ENCODE results near the gene ALG9. TPM values are rescaled to one million over a fixed set of nuclear protein-coding genes. Genes with fewer than 3 reads are reported as not detected.

The ALG9 gene
- total RNA-seq, 3 donors from 2014 or later (not counting 1 experiment from before 2014, with no cell fraction given), result 30.6 to 37.1 (median 35.4) TPM

GRCh38 chr11:111910676-111911562, 39.5 kb upstream of the ALG9 start:
- no peak for TF ChIP-seq CTCF (IDR thresholded peaks at IDR 0.05)
- DNase-seq (no peak), ATAC-seq (no peak)
- Mint-ChIP-seq H3K4me1 (no peaks in the 10 kb centered on the region), H3K36me3 (no peaks in the 10 kb centered on the region), H3K27me3 (ENCODE audit: low read depth in 2 of 2) (peaks cover 48 to 58% of the 10 kb centered on the region in 2 donors), H3K4me3 (no peak overlapping the region), H3K27ac (no peak overlapping the region), H3K9me3 (no peaks in the 10 kb centered on the region)
- Histone ChIP-seq H3K9me3 (ENCODE audit: control insufficient read depth, insufficient read depth, low read length) (no peaks in the 10 kb centered on the region), H3K4me1 (ENCODE audit: control insufficient read depth, insufficient read depth, low read length) (no peaks in the 10 kb centered on the region), H3K27me3 (ENCODE audit: control insufficient read depth, insufficient read depth, low read length) (peaks cover 15% of the 10 kb centered on the region), H3K27ac (ENCODE audit: low read length) (no peak overlapping the region), H3K4me3 (ENCODE audit: low read length) (no peak overlapping the region), H3K36me3 (ENCODE audit: control insufficient read depth, insufficient read depth, low read length) (no peaks in the 10 kb centered on the region)
- intact Hi-C loops (cut with micrococcal nuclease), result no loop called here
- 86% methylated on average over 9 of the region's 9 CpGs for WGBS (ENCODE audit: insufficient coverage)

- Mint-ChIP-seq H3K27ac (no peak overlapping the region), H3K9me3 (no peaks in the 10 kb centered on the region), H3K4me3 (no peak overlapping the region), H3K4me1 (no peaks in the 10 kb centered on the region), H3K27me3 (ENCODE audit: low read depth in 2 of 2) (peaks cover 42 to 54% of the 10 kb centered on the region in 2 donors), H3K36me3 (no peaks in the 10 kb centered on the region)
- no peaks in the 10 kb centered on the region for H3K9me3 ChIP-seq (ENCODE audit: control insufficient read depth, insufficient read depth, low read length)
- no peak for DNase-seq
- H3K4me3 ChIP-seq (ENCODE audit: low read length), result no peak overlapping the region
- intact Hi-C loops (cut with micrococcal nuclease), result no loop called here
- H3K27ac ChIP-seq (ENCODE audit: low read length), result no peak overlapping the region
- no peak for TF ChIP-seq CTCF (IDR thresholded peaks at IDR 0.05)
- H3K27me3 ChIP-seq (ENCODE audit: control insufficient read depth, insufficient read depth, low read length), result peaks cover 14% of the 10 kb centered on the region
- no peak for ATAC-seq
- no peaks in the 10 kb centered on the region for H3K4me1 ChIP-seq (ENCODE audit: control insufficient read depth, insufficient read depth, low read length)
- WGBS (ENCODE audit: insufficient coverage), result 89% methylated on average over 5 of the region's 5 CpGs
- H3K36me3 ChIP-seq (ENCODE audit: control insufficient read depth, insufficient read depth, low read length), result no peaks in the 10 kb centered on the region
Measured at GRCh38 chr11:111909378-111909777, 38.0 kb upstream of the ALG9 start.

GRCh38 chr11:111908639-111909305, 37.4 kb upstream of the ALG9 start:
- no peaks in the 10 kb centered on the region for H3K9me3 Mint-ChIP-seq
- peaks cover 9% of the 10 kb centered on the region for H3K27me3 ChIP-seq (ENCODE audit: control insufficient read depth, insufficient read depth, low read length)
- H3K4me3 ChIP-seq (ENCODE audit: low read length), result no peak overlapping the region
- H3K9me3 ChIP-seq (ENCODE audit: control insufficient read depth, insufficient read depth, low read length), result no peaks in the 10 kb centered on the region
- no peaks in the 10 kb centered on the region for H3K36me3 ChIP-seq (ENCODE audit: control insufficient read depth, insufficient read depth, low read length)
- H3K4me1 ChIP-seq (ENCODE audit: control insufficient read depth, insufficient read depth, low read length), result no peaks in the 10 kb centered on the region
- H3K27ac Mint-ChIP-seq, result no peak overlapping the region
- intact Hi-C loops (cut with micrococcal nuclease), result no loop called here
- H3K27ac ChIP-seq (ENCODE audit: low read length), result no peak overlapping the region
- DNase-seq (no peak), ATAC-seq (no peak)
- 90% methylated on average over 5 of the region's 5 CpGs for WGBS (ENCODE audit: insufficient coverage)
- H3K27me3 Mint-ChIP-seq (ENCODE audit: low read depth in 2 of 2), result peaks cover 42 to 54% of the 10 kb centered on the region in 2 donors
- H3K36me3 Mint-ChIP-seq, result no peaks in the 10 kb centered on the region
- H3K4me1 Mint-ChIP-seq, result no peaks in the 10 kb centered on the region
- H3K4me3 Mint-ChIP-seq, result no peak overlapping the region
- TF ChIP-seq CTCF (IDR thresholded peaks at IDR 0.05), result no peak

Measured in natural killer cell (primary cell).